ENCODE data around the gene PBRM1.

Gene PBRM1

GRCh38 chr3:52519445-52520140 lies 166.1 kb downstream of the PBRM1 start:
- TF ChIP-seq POLR2AphosphoS5 (IDR thresholded peaks at IDR 0.05; ENCODE audit: low read depth, low read length): no peak
- TF ChIP-seq TAF1 (IDR thresholded peaks at IDR 0.05; ENCODE audit: borderline replicate concordance, low read depth, low read length): no peak
- no peak for TF ChIP-seq POLR2A (IDR thresholded peaks at IDR 0.05; ENCODE audit: low read depth, low read length)
- FAIRE-seq: no peak

GRCh38 chr3:52518723-52519444 lies 166.8 kb downstream of the PBRM1 start:
- FAIRE-seq: no peak
- DNase-seq (ENCODE audit: insufficient read length): no peak
- TF ChIP-seq POLR2AphosphoS5 (IDR thresholded peaks at IDR 0.05; ENCODE audit: low read depth, low read length) (no peak), TAF1 (IDR thresholded peaks at IDR 0.05; ENCODE audit: borderline replicate concordance, low read depth, low read length) (no peak), POLR2A (IDR thresholded peaks at IDR 0.05; ENCODE audit: low read depth, low read length) (no peak)

More at GRCh38 chr3:52519445-52520140, 166.1 kb downstream of the PBRM1 start:
- no peak for DNase-seq (ENCODE audit: insufficient read length)

- FAIRE-seq: no peak
- TF ChIP-seq POLR2A (IDR thresholded peaks at IDR 0.05; ENCODE audit: low read depth, low read length) (no peak), POLR2AphosphoS5 (IDR thresholded peaks at IDR 0.05; ENCODE audit: low read depth, low read length) (no peak), TAF1 (IDR thresholded peaks at IDR 0.05; ENCODE audit: borderline replicate concordance, low read depth, low read length) (no peak)
- DNase-seq (ENCODE audit: insufficient read length): no peak
Measured at GRCh38 chr3:52517796-52518722, 167.7 kb downstream of the PBRM1 start.

- no peak for FAIRE-seq
- TF ChIP-seq POLR2AphosphoS5 (IDR thresholded peaks at IDR 0.05; ENCODE audit: low read depth, low read length): no peak
- no peak for TF ChIP-seq TAF1 (IDR thresholded peaks at IDR 0.05; ENCODE audit: borderline replicate concordance, low read depth, low read length)
- TF ChIP-seq POLR2A (IDR thresholded peaks at IDR 0.05; ENCODE audit: low read depth, low read length): no peak
- DNase-seq (ENCODE audit: insufficient read length): no peak
Measured at GRCh38 chr3:52516509-52517195, 169.1 kb downstream of the PBRM1 start.

GRCh38 chr3:52515192-52515591 lies 170.5 kb downstream of the PBRM1 start:
- TF ChIP-seq POLR2AphosphoS5 (IDR thresholded peaks at IDR 0.05; ENCODE audit: low read depth, low read length): no peak
- no peak for TF ChIP-seq POLR2A (IDR thresholded peaks at IDR 0.05; ENCODE audit: low read depth, low read length)
- TF ChIP-seq TAF1 (IDR thresholded peaks at IDR 0.05; ENCODE audit: borderline replicate concordance, low read depth, low read length): no peak
- no peak for FAIRE-seq

GRCh38 chr3:52514576-52514975 lies 171.1 kb downstream of the PBRM1 start:
- FAIRE-seq: no peak
- TF ChIP-seq POLR2A (IDR thresholded peaks at IDR 0.05; ENCODE audit: low read depth, low read length) (no peak), POLR2AphosphoS5 (IDR thresholded peaks at IDR 0.05; ENCODE audit: low read depth, low read length) (no peak), TAF1 (IDR thresholded peaks at IDR 0.05; ENCODE audit: borderline replicate concordance, low read depth, low read length) (no peak)
- DNase-seq (ENCODE audit: insufficient read length): no peak

More at GRCh38 chr3:52515192-52515591, 170.5 kb downstream of the PBRM1 start:
- DNase-seq (ENCODE audit: insufficient read length): no peak

- TF ChIP-seq POLR2AphosphoS5 (IDR thresholded peaks at IDR 0.05; ENCODE audit: low read depth, low read length) (no peak), TAF1 (IDR thresholded peaks at IDR 0.05; ENCODE audit: borderline replicate concordance, low read depth, low read length) (no peak), POLR2A (IDR thresholded peaks at IDR 0.05; ENCODE audit: low read depth, low read length) (no peak)
- no peak for DNase-seq (ENCODE audit: insufficient read length)
- no peak for FAIRE-seq
Measured at GRCh38 chr3:52513281-52513680, 172.4 kb downstream of the PBRM1 start.

- DNase-seq (ENCODE audit: insufficient read length) (no peak), FAIRE-seq (no peak)
- no peak for TF ChIP-seq POLR2A (IDR thresholded peaks at IDR 0.05; ENCODE audit: low read depth, low read length)
- no peak for TF ChIP-seq POLR2AphosphoS5 (IDR thresholded peaks at IDR 0.05; ENCODE audit: low read depth, low read length)
- TF ChIP-seq TAF1 (IDR thresholded peaks at IDR 0.05; ENCODE audit: borderline replicate concordance, low read depth, low read length): no peak
Measured at GRCh38 chr3:52512727-52513126, 173.0 kb downstream of the PBRM1 start.

GRCh38 chr3:52512105-52512504 lies 173.6 kb downstream of the PBRM1 start:
- FAIRE-seq (no peak), DNase-seq (ENCODE audit: insufficient read length) (no peak)
- no peak for TF ChIP-seq POLR2A (IDR thresholded peaks at IDR 0.05; ENCODE audit: low read depth, low read length)
- no peak for TF ChIP-seq POLR2AphosphoS5 (IDR thresholded peaks at IDR 0.05; ENCODE audit: low read depth, low read length)
- no peak for TF ChIP-seq TAF1 (IDR thresholded peaks at IDR 0.05; ENCODE audit: borderline replicate concordance, low read depth, low read length)

GRCh38 chr3:52511509-52511908 lies 174.2 kb downstream of the PBRM1 start:
- no peak for TF ChIP-seq POLR2A (IDR thresholded peaks at IDR 0.05; ENCODE audit: low read depth, low read length)
- no peak for TF ChIP-seq TAF1 (IDR thresholded peaks at IDR 0.05; ENCODE audit: borderline replicate concordance, low read depth, low read length)
- no peak for TF ChIP-seq POLR2AphosphoS5 (IDR thresholded peaks at IDR 0.05; ENCODE audit: low read depth, low read length)
- FAIRE-seq (no peak), DNase-seq (ENCODE audit: insufficient read length) (no peak)
